Activated gamma-delta T cell (primary cell): ENCODE results near the gene CENPN.
A peak's percentile ranks its signal among the peaks of the same experiment; 100 is the strongest.

Experiments used
- DNase-seq: peaks from one replicate; lab custom pipeline; 2025; lab: John Stamatoyannopoulos, UW
- total RNA-seq, 2 donors: gene quantifications; one replicate each; lab custom pipeline; 2026; lab: John Stamatoyannopoulos, UW

Gene CENPN
- total RNA-seq = 6.5 to 7.6 reads per million in 2 donors

GRCh38 chr16:81006813-81007695 is at the start of gene CENPN, which contains the start of gene CMC2:
Gene CENPN (plus strand): TSS chr16:81007214. CDS start chr16:81011940, 4,726 bp downstream.
Gene CMC2 (minus strand): TSS chr16:81006885. CDS start chr16:80997394, 9,491 bp downstream.
- DNase-seq = peak; percentile 95

- DNase-seq = no peak
Observed at GRCh38 chr16:80958284-80958683, 48.7 kb upstream of the CENPN start.

GRCh38 chr16:80962879-80963278 is 44.1 kb upstream of the CENPN start:
- no peak for DNase-seq

GRCh38 chr16:80964351-80964750 is 42.7 kb upstream of the CENPN start:
- no peak for DNase-seq

GRCh38 chr16:80966617-80967016 is 40.4 kb upstream of the CENPN start:
- no peak for DNase-seq

GRCh38 chr16:80968386-80969113 is 38.5 kb upstream of the CENPN start:
- no peak for DNase-seq

- DNase-seq = no peak
Observed at GRCh38 chr16:80969114-80969484, 37.9 kb upstream of the CENPN start.

DNA sequence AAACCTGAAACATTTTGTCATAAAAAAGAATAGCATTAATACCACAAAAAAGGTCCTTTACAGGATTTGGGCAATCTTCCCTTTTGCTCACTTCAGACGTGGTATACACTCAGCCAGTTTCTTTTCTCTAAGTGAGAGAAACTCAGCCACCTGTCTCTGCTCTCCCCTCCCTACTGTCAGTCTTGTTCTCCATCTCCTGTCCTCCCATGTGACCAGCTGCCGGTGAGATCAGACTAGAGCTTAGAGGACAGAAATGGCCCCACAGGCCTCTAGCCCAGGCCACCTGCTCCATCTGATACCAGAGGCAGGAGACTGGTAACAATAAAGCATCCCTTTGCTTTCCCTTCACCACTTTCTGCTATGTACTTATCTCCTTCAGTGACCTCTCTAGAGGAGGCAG is 35.2 kb upstream of the CENPN start:
- no peak for DNase-seq

DNA sequence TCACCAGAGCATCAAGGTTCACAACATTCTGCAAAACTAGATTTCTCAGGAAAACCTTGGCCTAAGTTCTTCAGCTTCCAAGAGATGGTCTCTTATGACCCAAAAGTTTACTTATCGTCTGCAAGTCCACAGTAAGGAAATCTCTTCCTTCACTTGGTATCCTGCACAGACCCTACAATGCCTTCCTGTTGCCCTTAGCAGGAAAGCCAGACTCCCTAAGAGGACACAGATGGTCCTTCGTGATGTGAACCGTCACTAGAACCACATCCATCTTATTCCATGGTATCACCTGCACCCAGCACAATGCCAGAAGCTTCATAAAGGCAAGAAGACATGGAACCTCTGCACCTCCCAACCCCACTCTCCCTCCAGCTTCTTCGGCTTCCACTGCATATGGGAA is 34.4 kb upstream of the CENPN start:
- DNase-seq = no peak

DNA sequence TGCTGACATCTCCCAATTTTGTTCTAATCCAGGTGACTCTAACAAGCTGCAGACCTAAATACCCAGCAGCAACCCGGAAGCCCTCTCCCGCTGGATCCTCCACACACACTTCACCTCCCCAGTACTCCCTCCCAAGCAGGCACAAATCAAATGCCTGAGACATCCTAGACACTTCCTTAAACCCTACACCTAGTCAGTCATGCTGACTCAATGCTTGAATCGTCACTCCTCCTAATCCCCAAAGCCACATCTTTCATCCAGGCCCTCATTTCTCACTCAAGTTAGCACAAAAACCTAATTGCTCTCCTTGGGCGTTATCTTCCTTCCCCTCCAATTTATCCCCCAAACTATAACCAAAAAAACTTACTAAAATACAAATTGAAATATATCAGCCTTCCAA is 33.0 kb upstream of the CENPN start:
- DNase-seq = no peak

GRCh38 chr16:80974649-80975376 is 32.2 kb upstream of the CENPN start:
- DNase-seq = no peak

DNA sequence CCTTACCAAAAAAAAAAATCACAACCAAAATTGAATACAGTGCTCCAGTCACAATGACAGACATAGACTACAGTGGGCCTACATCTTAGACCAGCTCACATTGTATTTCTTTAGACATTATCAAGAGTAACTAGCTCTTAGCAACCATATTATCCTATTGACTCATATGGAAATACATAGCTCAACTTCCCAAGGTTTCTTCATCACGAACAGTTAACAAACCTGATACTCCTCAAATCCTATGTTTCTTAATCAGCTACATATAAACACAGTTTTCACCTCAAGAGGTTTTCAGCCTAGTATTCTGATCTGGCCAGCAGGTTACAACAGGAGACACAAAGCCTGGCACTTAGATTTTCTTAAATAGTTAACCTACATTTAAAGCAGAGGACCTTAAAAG is 30.1 kb upstream of the CENPN start:
- no peak for DNase-seq

- no peak for DNase-seq
Observed at GRCh38 chr16:80981103-80981502, 25.9 kb upstream of the CENPN start.

- DNase-seq = no peak
Observed at GRCh38 chr16:80982646-80983045, 24.4 kb upstream of the CENPN start.

DNA sequence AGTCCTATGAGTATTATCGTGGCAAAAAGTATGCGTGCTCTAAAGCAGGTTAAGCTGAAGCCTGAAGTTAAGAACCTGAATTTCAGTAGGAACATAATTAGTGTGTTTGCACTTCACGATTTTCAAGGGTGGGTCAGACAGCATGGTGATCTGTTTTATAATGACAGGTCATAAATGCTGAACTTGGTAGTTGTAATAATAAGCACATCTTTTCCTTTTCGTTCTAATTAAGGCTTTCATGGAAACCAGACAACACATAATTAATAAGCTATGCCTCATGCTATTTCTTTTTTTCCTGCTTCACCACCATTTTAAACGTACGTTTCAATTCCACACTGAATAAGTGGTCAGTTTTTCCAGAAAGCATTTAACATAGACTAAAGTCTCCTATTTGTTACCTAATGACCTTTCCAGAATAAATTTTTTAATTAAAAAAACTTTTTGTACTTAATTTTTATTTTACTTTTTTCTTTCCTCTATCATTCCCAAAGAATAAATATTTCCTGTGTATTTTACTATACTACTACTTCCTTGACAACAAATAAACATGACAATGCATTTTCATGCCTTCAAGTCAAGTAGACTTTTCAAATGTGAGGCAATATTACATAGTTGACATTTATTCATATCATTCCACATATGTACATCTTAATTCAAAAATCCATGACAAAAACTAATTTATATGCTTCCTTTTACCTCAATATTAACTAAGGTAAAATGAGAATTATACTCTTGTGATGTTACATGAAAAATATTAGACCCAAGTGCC is 22.7 kb upstream of the CENPN start:
- no peak for DNase-seq

DNA sequence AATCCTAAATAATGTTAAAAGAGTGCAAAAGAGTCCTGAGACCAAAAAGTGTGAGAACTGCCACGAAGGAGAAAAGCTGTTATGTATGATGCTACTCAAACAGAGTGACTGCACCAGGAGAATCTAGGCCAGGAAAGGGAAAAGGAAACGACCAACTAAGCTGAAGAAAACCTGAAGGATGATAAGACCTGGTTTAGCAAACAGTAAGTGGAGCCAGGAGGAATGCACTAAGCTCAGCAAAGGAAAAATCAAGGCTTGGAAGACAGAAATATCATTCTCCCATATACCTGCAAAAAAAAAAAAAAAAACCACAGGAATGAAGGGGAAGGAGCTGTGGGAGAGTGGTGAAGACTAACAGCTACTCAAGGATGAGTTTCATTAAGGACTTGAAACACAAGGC is 21.4 kb upstream of the CENPN start:
- DNase-seq = no peak

DNA sequence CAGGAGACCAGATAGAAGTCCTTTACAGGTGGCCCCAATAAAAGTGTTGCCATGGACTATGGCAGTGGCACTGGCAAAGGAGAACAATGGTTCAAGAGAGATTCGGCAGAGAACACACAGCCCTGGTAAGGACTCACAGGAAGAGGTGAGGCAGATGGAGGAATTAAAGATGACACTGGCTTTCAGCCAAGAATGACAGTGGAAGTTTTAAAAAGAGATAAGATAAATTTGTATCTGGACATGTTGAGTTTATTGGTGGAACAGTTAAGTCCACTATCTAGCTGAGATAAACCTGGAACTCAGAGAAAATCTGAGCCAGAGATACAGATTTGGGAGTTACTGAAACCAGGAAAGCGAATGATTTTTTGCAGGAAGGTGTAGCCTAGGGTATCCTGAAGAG is 20.5 kb upstream of the CENPN start:
- no peak for DNase-seq

DNA sequence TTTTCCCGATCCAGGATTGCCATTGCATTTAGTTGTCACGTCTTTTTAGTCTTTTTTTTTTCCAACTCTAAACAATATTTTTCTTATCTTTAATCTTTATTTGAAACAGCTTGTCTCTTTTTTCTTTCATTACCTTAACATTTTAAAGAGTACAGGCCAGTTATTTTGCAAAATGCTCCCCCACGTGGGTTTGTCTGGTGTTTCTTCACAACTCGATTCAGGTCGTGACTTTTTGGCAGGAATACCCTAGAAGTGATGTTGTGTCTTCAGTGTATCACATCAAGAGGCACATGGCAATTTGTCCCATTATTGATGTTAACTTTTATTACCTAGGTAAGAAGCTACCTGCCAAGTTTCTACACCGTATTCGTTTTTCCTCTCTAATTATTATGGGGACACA is 18.3 kb upstream of the CENPN start:
- DNase-seq = no peak

GRCh38 chr16:80989801-80990200 is 17.2 kb upstream of the CENPN start:
- DNase-seq = no peak

- no peak for DNase-seq
Observed at GRCh38 chr16:80990577-80990976, 16.4 kb upstream of the CENPN start.

DNA sequence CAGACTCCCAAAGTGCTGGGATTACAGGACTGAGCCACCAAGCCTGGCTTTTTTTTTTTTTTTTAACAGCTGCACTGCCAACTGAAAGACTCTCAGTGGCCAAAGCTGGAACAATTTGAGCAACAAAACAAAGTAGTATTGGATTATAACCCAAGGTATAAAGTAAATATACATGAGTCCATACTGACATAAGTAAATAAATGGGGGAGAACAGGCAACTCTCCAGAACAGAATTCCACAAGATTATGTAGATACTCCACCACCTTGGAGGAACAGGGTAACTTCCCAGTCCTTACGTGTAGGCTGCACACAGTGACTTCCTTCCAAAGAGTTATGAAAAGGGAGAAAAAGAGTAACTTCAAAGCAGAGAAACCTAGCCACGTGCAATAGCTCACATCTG is 16.0 kb upstream of the CENPN start:
- no peak for DNase-seq
